Peyer's patch (tissue), 4 donors: ENCODE data around the gene DCHS2. TPM values are rescaled to one million over a fixed set of nuclear protein-coding genes. Genes with fewer than 3 reads are reported as not detected.
A peak's percentile ranks its signal among the peaks of the same experiment; 100 is the strongest.

ENCODE experiments used
- DNase-seq, 3 donors: peaks; one replicate each; pipeline ENCODE4 v3.0.0-alpha.2; 2017 to 2019
- H3K27ac ChIP-seq, 4 donors: fragments of 200-600 bp; sonication (generic); one replicate each; pipeline ENCODE4 v1.5.1; 2016 to 2019
- H3K27me3 ChIP-seq, 2 donors: fragments of 200-600 bp; sonication (generic); one replicate each; pipeline ENCODE4 v1.5.1; 2019
- H3K36me3 ChIP-seq, 3 donors: fragments of 200-600 bp; sonication (generic); one replicate each; pipeline ENCODE4 v1.5.1; 2016 to 2019
- H3K4me1 ChIP-seq, 4 donors: fragments of 200-600 bp; sonication (generic); one replicate each; pipeline ENCODE4 v1.5.1; 2016 to 2019
- H3K4me3 ChIP-seq, 4 donors: fragments of 200-600 bp; sonication (generic); 1 replicate in 3 of 4; 2 replicates in 1 of 4; pipeline ENCODE4 v1.5.1; 2016 to 2019; ENCODE audit warnings: mild to moderate bottlenecking in 1 of 4
- H3K9me3 ChIP-seq, 4 donors: fragments of 200-600 bp; sonication (generic); one replicate each; pipeline ENCODE4 v1.5.1; 2016 to 2019; ENCODE audit warnings: mild to moderate bottlenecking in 1 of 4
- POLR2A ChIP-seq, 2 donors: fragments of 450-650 bp; IDR thresholded peaks; one replicate each; pipeline ENCODE4 v1.5.1; 2017; ENCODE audit warnings: antibody characterized with exemption in 2 of 2, mild to moderate bottlenecking in 2 of 2, moderate library complexity in 2 of 2
- total RNA-seq, 4 donors: library from RNA; depleted of rRNA; stranded (reverse); fragments of >200 nt; gene quantifications; one replicate each; pipeline ENCODE4 v1.1.0, GENCODE V29; 2016
- TF ChIP-seq, protein P1 (sequence below), 6 experiments: fragments of 450-650 bp in 4 of 6; fragments of 200-600 bp in 2 of 6; sonication (generic) in 1 of 6; IDR thresholded peaks; one replicate each; pipeline ENCODE4 v1.5.1; 2017 to 2019; ENCODE audit warnings: antibody characterized with exemption in 6 of 6, mild to moderate bottlenecking in 3 of 6, moderate library complexity in 1 of 6

DCHS2 gene
- total RNA-seq, 4 donors from 2014 or later, result 0.28 to 0.88 (median 0.67) TPM; not detected in 1

DNA sequence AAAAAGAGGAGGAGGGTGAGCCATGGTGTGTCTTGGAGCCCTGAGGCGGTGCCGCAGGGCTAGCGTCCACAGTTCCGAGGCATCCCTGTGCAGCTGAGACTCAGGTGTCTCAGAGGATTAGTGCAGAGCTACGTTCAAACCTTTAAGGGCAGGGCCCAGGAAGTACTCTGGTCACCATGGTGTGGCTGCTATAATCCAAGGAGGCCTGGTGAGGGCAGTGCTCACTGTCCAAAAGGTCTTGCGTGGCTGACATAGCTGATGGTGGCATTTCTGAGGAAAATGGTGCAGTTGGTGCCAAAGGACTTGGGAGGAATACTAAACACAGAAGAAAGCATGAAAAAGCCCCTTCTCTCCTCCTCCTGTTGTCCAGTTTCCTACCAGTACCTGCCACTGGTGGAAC is 146.9 kb downstream of the DCHS2 start:
- TF ChIP-seq POLR2A (IDR thresholded peaks at IDR 0.05), result no peak
- TF ChIP-seq, protein P1, sequence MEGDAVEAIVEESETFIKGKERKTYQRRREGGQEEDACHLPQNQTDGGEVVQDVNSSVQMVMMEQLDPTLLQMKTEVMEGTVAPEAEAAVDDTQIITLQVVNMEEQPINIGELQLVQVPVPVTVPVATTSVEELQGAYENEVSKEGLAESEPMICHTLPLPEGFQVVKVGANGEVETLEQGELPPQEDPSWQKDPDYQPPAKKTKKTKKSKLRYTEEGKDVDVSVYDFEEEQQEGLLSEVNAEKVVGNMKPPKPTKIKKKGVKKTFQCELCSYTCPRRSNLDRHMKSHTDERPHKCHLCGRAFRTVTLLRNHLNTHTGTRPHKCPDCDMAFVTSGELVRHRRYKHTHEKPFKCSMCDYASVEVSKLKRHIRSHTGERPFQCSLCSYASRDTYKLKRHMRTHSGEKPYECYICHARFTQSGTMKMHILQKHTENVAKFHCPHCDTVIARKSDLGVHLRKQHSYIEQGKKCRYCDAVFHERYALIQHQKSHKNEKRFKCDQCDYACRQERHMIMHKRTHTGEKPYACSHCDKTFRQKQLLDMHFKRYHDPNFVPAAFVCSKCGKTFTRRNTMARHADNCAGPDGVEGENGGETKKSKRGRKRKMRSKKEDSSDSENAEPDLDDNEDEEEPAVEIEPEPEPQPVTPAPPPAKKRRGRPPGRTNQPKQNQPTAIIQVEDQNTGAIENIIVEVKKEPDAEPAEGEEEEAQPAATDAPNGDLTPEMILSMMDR (IDR thresholded peaks at IDR 0.05), result no peak
- Histone ChIP-seq H3K9me3 (no peaks in the 10 kb centered on the region), H3K27ac (no peak overlapping the region), H3K36me3 (no peaks in the 10 kb centered on the region), H3K4me3 (no peak overlapping the region), H3K27me3 (no peaks in the 10 kb centered on the region), H3K4me1 (no peaks in the 10 kb centered on the region)
- no peak for DNase-seq

DNA sequence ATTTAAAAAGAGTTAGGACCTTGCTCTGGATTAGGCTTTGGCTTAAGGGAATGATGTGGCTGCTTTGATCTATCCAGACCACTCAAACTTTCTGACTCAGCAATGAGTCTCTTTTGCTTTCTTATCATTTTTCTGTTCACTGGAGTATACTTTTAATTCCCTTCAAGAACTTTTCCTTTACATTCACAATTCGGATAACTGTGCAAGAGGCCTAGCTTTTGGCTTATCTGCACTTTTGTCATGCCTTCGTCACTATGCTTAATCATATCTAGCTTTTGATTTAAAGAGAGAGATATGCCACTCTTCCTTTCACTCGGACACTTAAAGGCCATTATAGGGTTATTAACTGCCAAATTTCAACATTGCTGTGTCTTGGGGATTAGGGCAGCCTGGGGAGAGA is 147.9 kb downstream of the DCHS2 start:
- Histone ChIP-seq H3K27ac (no peak overlapping the region), H3K4me1 (no peaks in the 10 kb centered on the region), H3K4me3 (no peak overlapping the region), H3K9me3 (no peaks in the 10 kb centered on the region), H3K36me3 (no peaks in the 10 kb centered on the region), H3K27me3 (no peaks in the 10 kb centered on the region)
- TF ChIP-seq POLR2A (IDR thresholded peaks at IDR 0.05), result no peak
- TF ChIP-seq, protein P1 (IDR thresholded peaks at IDR 0.05), result no peak
- no peak for DNase-seq

DNA sequence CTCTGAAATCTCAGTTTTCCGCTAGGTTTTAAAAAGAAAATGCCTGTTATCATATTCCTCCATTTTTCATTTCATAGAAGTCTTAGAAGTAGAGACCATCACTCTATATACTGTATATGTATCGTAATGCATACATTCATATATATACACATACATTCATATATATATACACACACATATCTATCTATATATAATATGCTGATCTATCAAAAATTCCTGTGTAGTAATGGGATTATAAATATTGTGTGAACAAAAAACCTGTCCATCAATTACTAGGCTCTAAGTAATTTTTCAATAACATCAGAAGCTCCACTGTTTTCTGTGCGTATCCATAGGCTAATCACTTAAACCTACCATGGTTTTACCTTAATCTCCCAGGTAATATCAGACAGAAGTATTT is 150.2 kb downstream of the DCHS2 start:
- no peaks in the 10 kb centered on the region for H3K36me3 ChIP-seq
- H3K9me3 ChIP-seq, result no peaks in the 10 kb centered on the region
- TF ChIP-seq POLR2A (IDR thresholded peaks at IDR 0.05), result no peak
- TF ChIP-seq, protein P1 (IDR thresholded peaks at IDR 0.05), result no peak
- DNase-seq, result no peak
- H3K27me3 ChIP-seq, result no peaks in the 10 kb centered on the region
- H3K4me3 ChIP-seq, result no peak overlapping the region
- no peak overlapping the region for H3K27ac ChIP-seq
- no peaks in the 10 kb centered on the region for H3K4me1 ChIP-seq

DNA sequence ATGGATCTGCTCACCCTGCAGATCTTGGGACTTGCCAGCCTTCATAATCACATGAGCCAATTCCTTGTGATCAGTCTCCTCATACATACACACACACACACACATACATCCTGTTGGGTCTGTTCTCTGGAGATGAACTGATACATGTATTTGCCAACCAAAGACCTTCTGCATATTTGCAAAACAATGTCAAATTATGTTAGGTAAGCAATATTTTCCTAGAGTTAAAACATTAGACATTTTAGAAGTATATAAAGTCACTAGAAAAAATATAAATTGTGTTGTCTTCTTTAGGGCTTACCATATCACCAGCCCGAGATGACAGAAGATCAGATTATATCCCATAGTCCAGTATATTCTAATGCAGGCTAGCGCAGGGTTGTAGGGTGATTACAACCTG is 156.0 kb downstream of the DCHS2 start:
- TF ChIP-seq POLR2A (IDR thresholded peaks at IDR 0.05), result no peak
- TF ChIP-seq, protein P1 (IDR thresholded peaks at IDR 0.05), result no peak
- Histone ChIP-seq H3K4me1 (no peaks in the 10 kb centered on the region), H3K27ac (no peak overlapping the region), H3K4me3 (no peak overlapping the region), H3K9me3 (no peaks in the 10 kb centered on the region), H3K27me3 (no peaks in the 10 kb centered on the region), H3K36me3 (no peaks in the 10 kb centered on the region)
- no peak for DNase-seq

DNA sequence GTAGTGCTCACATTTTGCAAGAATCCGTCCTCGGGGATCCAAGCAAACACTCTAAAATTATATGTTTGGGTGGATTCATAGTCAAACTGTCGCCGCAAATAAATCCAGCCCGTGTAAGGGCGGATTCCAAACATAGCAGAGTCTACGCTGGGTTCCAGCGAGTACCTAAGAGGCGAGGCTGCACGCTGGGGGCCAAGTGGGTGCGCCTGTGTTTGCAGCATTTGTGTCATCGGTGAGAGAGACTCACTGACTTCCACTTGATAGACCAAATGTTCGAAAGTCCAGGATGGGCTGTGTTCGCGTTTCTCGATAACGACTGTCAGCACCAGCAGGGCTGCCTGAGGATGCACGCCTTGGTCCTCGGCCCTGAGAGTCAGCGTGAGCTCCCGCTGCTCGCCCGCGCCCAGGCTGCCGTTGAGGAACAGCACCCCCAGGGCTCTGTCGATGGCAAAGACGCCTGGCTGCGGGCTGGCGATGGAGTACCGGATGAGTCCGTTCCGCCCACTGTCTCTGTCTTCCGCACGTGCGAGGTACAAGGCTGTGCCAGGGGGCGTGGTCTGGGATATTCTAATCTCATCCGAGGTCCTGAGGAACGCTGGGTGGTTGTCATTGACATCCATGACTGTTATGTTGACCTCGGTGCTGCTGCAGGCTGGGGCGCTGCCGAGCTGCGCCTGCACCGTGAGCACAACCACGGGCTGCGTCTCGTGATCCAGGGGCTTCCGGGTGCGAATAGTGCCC is 158.7 kb downstream of the DCHS2 start:
- TF ChIP-seq, protein P1 (IDR thresholded peaks at IDR 0.05), result peak in 1 of 6 experiments; percentile 8
- TF ChIP-seq POLR2A (IDR thresholded peaks at IDR 0.05), result no peak
- Histone ChIP-seq H3K4me3 (peak overlapping the region; percentile 14 to 34 (median 28)), H3K4me1 (no peaks in the 10 kb centered on the region), H3K9me3 (no peaks in the 10 kb centered on the region), H3K27ac (no peak overlapping the region), H3K27me3 (no peaks in the 10 kb centered on the region), H3K36me3 (no peaks in the 10 kb centered on the region)
- DNase-seq, result peak in 2 of 3 donors; percentile 64 to 74
